HCT116 (cell line): ENCODE measurements around the gene CCNB2. TPM values are rescaled to one million over a fixed set of nuclear protein-coding genes. Genes with fewer than 3 reads are reported as not detected.

ENCODE experiments used
- ATAC-seq: fragments of 200-7000 bp; cut with Tn5 transposase; 2 replicates; pipeline ENCODE4 v1.9.1; 2020; ENCODE audit warnings: mild to moderate bottlenecking, moderate library complexity
- BruUV-seq: library from RNA; stranded (reverse); fragments of 400-500 nt; replicated peaks from 2 replicates; lab custom pipeline; 2021; lab: Mats Ljungman, UMichigan
- CTCF ChIA-PET: fragments of 300-600 bp; sonication (Branson Sonifier 250); formaldehyde crosslinking; loops from one replicate; lab custom pipeline; 2021; ENCODE audit warnings: antibody characterized with exemption; lab: Charles Lee
- POLR2A ChIA-PET: fragments of 300-600, 350-600 bp; sonication (Branson Sonifier 250); formaldehyde crosslinking; loops from one replicate; lab custom pipeline; 2021; ENCODE audit warnings: antibody characterized with exemption; lab: Charles Lee
- RAD21 ChIA-PET, 2 experiments: fragments of 300-600 bp; sonication (Branson Sonifier 250); formaldehyde crosslinking; loops; one replicate each; lab custom pipeline; 2023; ENCODE audit warnings: low total read pairs in 2 of 2; ENCODE audit not compliant: uncharacterized antibody in 2 of 2, unreplicated experiment in 2 of 2, low non-redundant PET in 1 of 2; lab: Charles Lee
- DNase-seq: peaks from one replicate; pipeline ENCODE4 v3.0.0-alpha.2; 2010; ENCODE audit warnings: low read depth, low spot score
- H2AFZ ChIP-seq: fragments of 200-600 bp; shearing (Covaris generic), sonication (generic); 2 replicates; pipeline ENCODE4 v1.6.1; 2017; ENCODE audit warnings: low read depth, mixed run types, mixed read lengths, antibody characterized with exemption, low read length; ENCODE audit not compliant: poor library complexity, severe bottlenecking
- H3K27ac ChIP-seq: 2 replicates; pipeline ENCODE4 v1.5.1; 2012; ENCODE audit warnings: low read depth, low read length
- H3K27me3 ChIP-seq: fragments of 200-600 bp; sonication (generic); 2 replicates; pipeline ENCODE4 v1.6.1; 2016; ENCODE audit warnings: mixed run types, low read length, mixed read lengths; ENCODE audit not compliant: insufficient read depth
- H3K36me3 ChIP-seq, 2 experiments: fragments of 200-500 bp in 1 of 2; fragments of 200-600 bp in 1 of 2; sonication (Bioruptor generic) in 1 of 2; sonication (generic) in 1 of 2; 2 replicates each; pipeline versions ENCODE4 v1.5.1 to v1.6.1; 2014 to 2016; ENCODE audit warnings: low read length in 2 of 2, inconsistent platforms in 1 of 2, mixed read lengths in 1 of 2, mixed run types in 1 of 2; ENCODE audit not compliant: insufficient read depth in 2 of 2, control insufficient read depth in 1 of 2
- H3K4me1 ChIP-seq, 2 experiments: fragments of 200-600 bp in 1 of 2; sonication (generic) in 1 of 2; 2 replicates each; pipeline versions ENCODE4 v1.5.1 to v1.6.1; 2012 to 2017; ENCODE audit warnings: low read length in 2 of 2, inconsistent platforms in 1 of 2, mild to moderate bottlenecking in 1 of 2, mixed read lengths in 1 of 2, mixed run types in 1 of 2, moderate library complexity in 1 of 2; ENCODE audit not compliant: insufficient read depth in 2 of 2, control insufficient read depth in 1 of 2
- H3K4me2 ChIP-seq: fragments of 200-600 bp; sonication (generic); 2 replicates; pipeline ENCODE4 v1.6.1; 2017; ENCODE audit warnings: mixed run types, low read length, mixed read lengths
- H3K4me3 ChIP-seq, 2 experiments: fragments of 200-600 bp in 1 of 2; sonication (generic) in 1 of 2; replicated peaks in 1 of 2; 2 replicates each; pipeline ENCODE4 v1.5.1; 2011 to 2016; ENCODE audit warnings: low read length in 2 of 2, control low read depth in 1 of 2, low read depth in 1 of 2, mild to moderate bottlenecking in 1 of 2, mixed read lengths in 1 of 2, mixed run types in 1 of 2
- H3K79me2 ChIP-seq: fragments of 200-600 bp; sonication (generic); 2 replicates; pipeline ENCODE4 v1.6.1; 2017; ENCODE audit warnings: mild to moderate bottlenecking, mixed run types, low read length, moderate library complexity, mixed read lengths; ENCODE audit not compliant: insufficient read depth
- H3K9ac ChIP-seq: fragments of 200-600 bp; sonication (generic); 2 replicates; pipeline ENCODE4 v1.6.1; 2016; ENCODE audit warnings: low read length, mixed read lengths
- H3K9me2 ChIP-seq: fragments of 200-600 bp; sonication (generic), shearing (Covaris generic); 2 replicates; pipeline ENCODE4 v1.6.1; 2017; ENCODE audit warnings: mixed run types, mild to moderate bottlenecking, moderate library complexity; ENCODE audit not compliant: insufficient read depth
- H3K9me3 ChIP-seq, 2 experiments: fragments of 200-500 bp in 1 of 2; fragments of 200-600 bp in 1 of 2; sonication (Bioruptor generic) in 1 of 2; sonication (generic) in 1 of 2; 2 replicates each; pipeline ENCODE4 v1.6.1; 2014 to 2017; ENCODE audit warnings: low read length in 2 of 2, mixed read lengths in 2 of 2, inconsistent platforms in 1 of 2, low read depth in 1 of 2, mild to moderate bottlenecking in 1 of 2, mixed run types in 1 of 2, moderate library complexity in 1 of 2; ENCODE audit not compliant: control insufficient read depth in 1 of 2, insufficient read depth in 1 of 2
- H4K20me1 ChIP-seq: fragments of 200-600 bp; sonication (generic), shearing (Covaris generic); 2 replicates; pipeline ENCODE4 v1.6.1; 2017; ENCODE audit warnings: mixed run types, mild to moderate bottlenecking, moderate library complexity; ENCODE audit not compliant: insufficient read depth
- ATF3 ChIP-seq: IDR thresholded peaks from 2 replicates; pipeline ENCODE4 v1.6.1; 2012
- CTCF ChIP-seq, 3 experiments: fragments of 200-600 bp in 1 of 3; sonication (generic) in 1 of 3; IDR thresholded peaks in 2 of 3; conservative IDR thresholded peaks in 1 of 3; 2 replicates each; pipeline ENCODE4 v1.5.1; 2012 to 2017; ENCODE audit warnings: low read depth in 2 of 3, low read length in 2 of 3, antibody characterized with exemption in 1 of 3, borderline replicate concordance in 1 of 3, control low read depth in 1 of 3, mild to moderate bottlenecking in 1 of 3, mixed read lengths in 1 of 3, mixed run types in 1 of 3, moderate library complexity in 1 of 3; ENCODE audit not compliant: insufficient read depth in 1 of 3
- EZH2 ChIP-seq: fragments of 200-600 bp; sonication (generic); IDR thresholded peaks from 2 replicates; pipeline ENCODE4 v1.6.1; 2017; ENCODE audit warnings: antibody characterized with exemption, mixed run types
- MAX ChIP-seq: IDR thresholded peaks from 2 replicates; pipeline ENCODE4 v1.6.1; 2012
- POLR2A ChIP-seq: IDR thresholded peaks from 2 replicates; pipeline ENCODE4 v1.7.0; 2011; ENCODE audit warnings: borderline replicate concordance; ENCODE audit not compliant: insufficient read depth, insufficient read length; ENCODE audit errors: extremely low read depth
- REST ChIP-seq: IDR thresholded peaks from 2 replicates; pipeline ENCODE4 v1.6.1; 2012; ENCODE audit warnings: low read depth
- SP1 ChIP-seq: IDR thresholded peaks from 2 replicates; pipeline ENCODE4 v1.6.1; 2012; ENCODE audit warnings: low read depth
- YY1 ChIP-seq: IDR thresholded peaks from 2 replicates; pipeline ENCODE4 v1.6.1; 2011; ENCODE audit warnings: low read length, low read depth, moderate library complexity, mild to moderate bottlenecking; ENCODE audit not compliant: insufficient replicate concordance; ENCODE audit errors: extremely low read depth
- intact Hi-C: fragments of 100-400 bp; cut with micrococcal nuclease; formaldehyde crosslinking; loops from 2 replicates; pipeline ENCODE4 v1.10.0; 2022
- total RNA-seq: library from RNA; stranded (reverse); gene quantifications from one replicate; pipeline ENCODE4 v1.2.1, GENCODE V29; 2021; ENCODE audit not compliant: unreplicated experiment

The CCNB2 gene
- total RNA-seq, 1 experiment from 2014 or later, result 88.7 TPM

- BruUV-seq, result no TSS peak
- intact Hi-C loops, result no loop called here
- Histone ChIP-seq H3K27me3 (no peaks in the 10 kb centered on the region), H3K9me2 (no peaks in the 10 kb centered on the region), H3K9ac (no peak overlapping the region), H3K9me3 (no peaks in the 10 kb centered on the region), H3K27ac (no peak overlapping the region), H3K79me2 (no peaks in the 10 kb centered on the region), H3K4me3 (no peak overlapping the region), H3K4me2 (no peak overlapping the region), H3K4me1 (no peaks in the 10 kb centered on the region), H3K36me3 (peaks cover 10 to 20% of the 10 kb centered on the region in 2 experiments; a peak in 3 of 4 replicates), H4K20me1 (no peaks in the 10 kb centered on the region), H2AFZ (no peak overlapping the region)
- ATAC-seq (no peak), DNase-seq (no peak)
- ChIA-PET CTCF (no interaction called here), POLR2A (no interaction called here), RAD21 (no interaction called here)
- TF ChIP-seq POLR2A (no peak), CTCF (IDR thresholded peaks at IDR 0.05 in 2 of 3, conservative IDR thresholded peaks at IDR 0.05 in 1 of 3; ENCODE audit: borderline replicate concordance in 1 of 3, insufficient read depth in 1 of 3, low read depth in 2 of 3, low read length in 2 of 3) (no peak), REST (no peak), SP1 (no peak), YY1 (no peak), MAX (no peak), EZH2 (no peak), ATF3 (no peak)
Observed at GRCh38 chr15:59069430-59069829, 35.5 kb upstream of the CCNB2 start.
